OCI-LY1 (cell line): ENCODE results near the gene UQCR11.

Source experiments
- CTCF ChIP-seq: fragments of 200-600 bp; sonication (generic), shearing (Covaris generic); IDR thresholded peaks from 2 replicates; pipeline ENCODE4 v1.5.1; 2017; ENCODE audit warnings: mild to moderate bottlenecking, antibody characterized with exemption, low read length, moderate library complexity, mixed read lengths
- EZH2 ChIP-seq: fragments of 200-600 bp; sonication (generic), shearing (Covaris generic); IDR thresholded peaks from 2 replicates; pipeline ENCODE4 v1.8.0; 2017; ENCODE audit warnings: borderline replicate concordance, mixed run types, mild to moderate bottlenecking, antibody characterized with exemption, low read length, moderate library complexity, mixed read lengths

DNA sequence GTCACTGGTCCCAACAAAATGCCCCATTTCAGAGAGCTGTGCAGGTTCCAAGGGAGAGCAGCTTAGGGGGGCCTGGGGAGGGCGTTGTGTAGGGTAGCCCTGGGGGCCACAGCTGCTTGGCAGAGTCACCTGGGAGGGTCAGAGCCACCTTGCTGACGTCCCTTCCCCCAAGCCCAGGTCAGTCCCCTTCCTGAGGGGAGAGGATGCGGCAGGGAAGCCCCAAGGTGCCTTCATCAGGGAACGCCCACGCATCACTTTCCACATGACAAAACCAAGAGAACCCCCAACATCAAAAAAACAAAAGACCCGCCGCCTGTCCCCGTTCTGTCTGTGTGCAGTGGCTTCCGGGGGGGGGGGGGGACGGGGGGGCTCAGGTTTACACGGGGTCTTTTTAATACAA lies 5.3 kb upstream of the UQCR11 start:
- no peak for TF ChIP-seq CTCF
- no peak for TF ChIP-seq EZH2
